GM19438 (cell line): ENCODE measurements around the gene TST.
A peak's percentile ranks its signal among the peaks of the same experiment; 100 is the strongest.

Experiments used
- ATAC-seq: cut with Tn5 transposase; IDR thresholded peaks from one replicate; pipeline ENCODE4 v1.9.1; 2021; ENCODE audit warnings: low read depth; ENCODE audit not compliant: unreplicated experiment

The TST gene

GRCh38 chr22:37054056-37054395, 34.8 kb upstream of the TST start:
- no peak for ATAC-seq

DNA sequence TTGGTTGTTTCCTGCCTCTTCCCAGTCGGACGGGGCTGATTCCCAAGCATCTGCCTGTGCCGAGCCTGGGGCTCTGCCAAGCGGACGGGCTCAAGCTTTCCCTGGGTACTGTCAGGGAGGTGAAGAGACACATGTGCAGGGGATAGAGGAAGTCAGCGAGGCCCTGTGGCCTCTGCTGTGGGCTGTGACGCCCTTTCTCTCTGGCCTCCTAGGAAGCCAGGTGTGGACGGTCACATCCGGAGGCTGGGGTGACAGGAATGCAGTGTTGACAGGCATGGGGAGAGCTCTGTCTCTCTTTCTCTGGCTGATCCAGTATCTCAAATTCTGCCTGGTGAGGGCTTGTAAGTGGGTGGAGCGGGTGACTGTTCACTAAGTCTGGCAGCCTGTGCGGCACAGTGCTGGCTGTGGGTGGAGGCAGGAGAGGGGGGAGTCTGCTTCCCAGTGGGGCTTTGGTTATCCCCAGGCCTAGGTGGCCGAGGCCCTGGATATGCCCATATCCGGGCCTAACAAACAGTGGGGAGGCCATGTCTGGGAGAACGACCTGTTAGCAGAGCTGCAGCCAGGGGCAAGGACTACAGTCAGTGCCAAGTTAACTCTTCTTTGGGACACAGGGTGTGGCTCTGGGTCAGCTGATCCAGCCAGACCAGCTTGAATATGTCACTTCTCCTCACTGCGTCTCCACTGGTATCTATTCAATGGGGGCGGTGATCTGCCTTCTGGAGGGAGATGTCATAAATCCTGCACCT, 34.2 kb upstream of the TST start:
- no peak for ATAC-seq

DNA sequence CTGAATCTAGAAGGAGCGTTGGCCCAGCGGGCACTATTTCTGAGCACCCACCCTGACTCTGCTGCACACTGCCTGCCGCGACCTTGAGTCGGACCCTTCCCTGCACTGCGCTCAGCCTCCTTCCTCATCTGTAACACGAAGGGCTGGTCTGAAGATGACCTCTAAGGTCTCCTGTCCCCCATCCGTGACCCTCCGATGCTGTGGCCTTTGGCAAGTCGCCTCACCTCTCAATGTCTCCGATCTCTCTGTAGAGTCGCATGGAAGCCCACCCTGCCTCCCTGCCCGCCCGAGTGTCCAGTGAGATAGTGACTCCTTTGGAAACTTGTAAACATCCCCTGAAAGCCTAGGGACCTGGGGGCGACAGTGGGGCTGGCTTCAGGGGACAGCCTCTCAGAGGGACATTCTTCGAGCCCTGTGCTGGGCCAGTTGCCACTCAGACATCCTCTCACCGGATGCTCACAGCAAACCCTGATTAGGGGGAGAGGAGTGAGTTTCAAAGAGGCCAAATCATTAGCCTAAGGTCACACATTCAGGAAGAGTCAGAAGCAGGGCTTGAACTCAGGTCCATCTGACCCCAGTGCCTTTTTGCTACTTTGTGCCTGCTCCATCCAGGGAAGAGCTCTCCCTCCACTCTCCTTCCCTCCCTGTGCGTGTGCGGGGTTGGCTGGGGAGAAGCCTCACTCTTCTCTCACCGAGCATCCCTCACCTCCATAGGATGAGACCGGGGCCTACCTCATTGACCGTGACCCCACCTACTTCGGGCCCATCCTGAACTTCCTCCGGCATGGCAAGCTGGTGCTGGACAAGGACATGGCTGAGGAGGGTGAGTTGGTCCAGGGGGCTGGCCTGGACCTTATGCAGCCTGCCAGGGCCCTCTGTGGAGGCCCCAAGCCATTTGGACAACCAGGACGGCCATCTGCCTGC, 33.4 kb upstream of the TST start:
- ATAC-seq: no peak

DNA sequence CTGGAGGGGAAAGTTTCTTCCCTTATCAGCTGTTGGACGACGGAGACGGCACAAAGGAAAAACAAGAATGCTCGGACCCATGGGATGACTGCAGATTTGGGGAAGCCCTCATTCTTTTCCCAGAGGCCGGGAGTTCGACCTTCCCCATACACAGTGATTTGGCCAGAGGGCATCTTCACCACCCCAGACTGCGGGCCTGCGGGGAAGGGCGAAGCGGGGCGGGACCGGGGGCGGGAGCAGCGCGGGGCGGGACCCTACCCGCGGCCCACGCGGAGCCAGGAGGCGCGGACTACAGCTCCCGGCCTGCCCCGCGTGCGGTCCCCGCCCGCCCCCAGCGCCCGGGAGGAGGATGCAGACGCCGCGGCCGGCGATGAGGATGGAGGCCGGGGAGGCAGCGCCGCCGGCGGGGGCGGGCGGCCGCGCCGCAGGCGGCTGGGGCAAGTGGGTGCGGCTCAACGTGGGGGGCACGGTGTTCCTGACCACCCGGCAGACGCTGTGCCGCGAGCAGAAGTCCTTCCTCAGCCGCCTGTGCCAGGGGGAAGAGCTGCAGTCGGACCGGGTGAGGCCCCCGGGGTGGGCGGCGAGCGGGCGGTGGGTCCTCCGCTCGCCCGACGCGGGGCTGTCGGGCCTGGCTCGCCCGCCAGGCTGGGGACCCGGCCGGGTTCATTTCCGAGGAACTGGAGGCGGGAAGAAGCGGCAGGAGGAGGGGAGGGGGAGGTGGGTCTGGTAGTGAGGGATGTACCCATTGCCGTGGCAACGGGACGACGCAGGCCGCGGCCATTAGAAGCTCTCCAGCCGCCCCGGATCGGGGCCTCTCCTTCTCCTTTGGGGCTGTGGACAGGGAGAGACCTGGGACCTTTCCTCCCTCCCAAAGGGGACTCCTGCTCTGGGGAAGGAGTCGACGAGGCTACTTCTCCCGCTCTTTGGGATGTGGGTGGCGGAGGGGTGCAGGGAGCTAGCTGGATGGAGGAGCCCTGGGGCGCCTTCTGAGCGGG, 32.4 kb upstream of the TST start, which contains the start of gene KCTD17:
Gene KCTD17, plus strand, starts transcription at position 352 of the 995 bp plus-strand sequence. Its CDS starts 19 bp downstream, at position 371.
- ATAC-seq: peak; percentile 78

- ATAC-seq: no peak
These were observed 31.7 kb upstream of the TST start for GRCh38 chr22:37050913-37051312.

GRCh38 chr22:37049224-37049623, 30.0 kb upstream of the TST start:
- ATAC-seq: no peak

GRCh38 chr22:37048133-37048532, 28.9 kb upstream of the TST start:
- ATAC-seq: no peak

GRCh38 chr22:37047006-37047405, 27.8 kb upstream of the TST start:
- no peak for ATAC-seq

- ATAC-seq: no peak
These were observed 27.3 kb upstream of the TST start for GRCh38 chr22:37046589-37046988.

DNA sequence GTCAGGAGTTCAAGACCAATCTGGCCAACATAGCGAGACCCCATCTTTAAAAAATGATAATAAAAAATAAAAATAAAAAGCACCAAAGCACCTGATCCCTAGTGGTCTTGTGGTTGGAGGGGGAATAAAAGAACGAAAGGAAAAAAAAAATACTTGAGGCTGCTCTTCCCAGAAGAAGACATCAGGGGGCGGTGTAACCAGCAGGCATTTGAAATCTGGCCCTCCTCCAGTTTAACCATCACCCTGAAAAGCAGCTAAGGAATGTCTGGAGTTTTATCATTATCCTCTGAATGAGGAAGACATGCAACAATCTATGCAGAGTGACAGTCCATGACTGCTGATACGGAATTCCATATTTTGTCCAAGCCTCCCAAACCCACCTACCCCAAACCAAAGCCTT, 26.7 kb upstream of the TST start:
- ATAC-seq: no peak

DNA sequence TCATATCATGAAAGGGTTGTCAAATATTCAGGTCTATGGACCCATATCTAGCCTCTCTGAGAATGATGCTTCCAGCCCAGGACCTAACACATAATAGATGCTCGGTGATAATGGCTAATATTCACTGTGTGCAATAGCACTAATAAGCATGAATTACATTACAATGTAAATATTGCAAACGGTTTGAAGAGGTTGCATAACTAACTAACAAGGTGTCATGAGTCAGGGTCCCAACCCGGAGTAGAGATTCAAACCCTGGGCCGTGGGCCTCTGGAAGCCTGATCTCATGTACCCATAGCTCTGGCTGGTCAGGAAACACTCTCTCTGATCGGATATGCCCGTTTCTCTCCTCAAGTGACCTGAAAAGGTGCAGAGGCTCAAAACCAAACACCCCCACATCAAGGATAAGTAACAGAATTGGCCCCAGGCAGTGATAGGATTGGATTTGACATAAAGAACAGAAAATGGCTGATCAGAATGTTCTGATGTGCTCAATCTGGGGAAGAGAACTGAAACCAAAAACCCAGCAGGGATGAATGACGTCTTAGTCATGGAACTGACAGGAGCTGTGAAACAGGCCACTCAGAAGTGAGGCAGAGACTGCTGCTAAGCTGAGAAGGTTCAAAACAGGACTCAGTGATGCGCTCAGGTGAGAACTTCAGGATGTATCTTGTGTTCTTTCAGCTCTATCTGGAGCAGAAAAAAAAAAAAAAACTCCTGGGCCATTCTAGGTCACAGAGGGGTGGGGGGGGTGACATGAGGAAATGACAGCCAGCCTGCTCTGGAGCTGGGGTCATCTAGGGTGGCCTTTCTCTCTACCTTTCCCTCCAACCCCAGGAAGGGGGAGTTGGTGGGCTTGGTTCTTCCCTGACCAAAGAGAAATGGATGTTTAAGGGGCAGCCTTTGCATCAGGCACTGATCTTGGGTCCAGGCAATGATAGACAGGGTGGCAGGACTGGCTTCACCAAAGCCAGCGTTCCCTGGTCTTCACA, 25.7 kb upstream of the TST start:
- no peak for ATAC-seq

DNA sequence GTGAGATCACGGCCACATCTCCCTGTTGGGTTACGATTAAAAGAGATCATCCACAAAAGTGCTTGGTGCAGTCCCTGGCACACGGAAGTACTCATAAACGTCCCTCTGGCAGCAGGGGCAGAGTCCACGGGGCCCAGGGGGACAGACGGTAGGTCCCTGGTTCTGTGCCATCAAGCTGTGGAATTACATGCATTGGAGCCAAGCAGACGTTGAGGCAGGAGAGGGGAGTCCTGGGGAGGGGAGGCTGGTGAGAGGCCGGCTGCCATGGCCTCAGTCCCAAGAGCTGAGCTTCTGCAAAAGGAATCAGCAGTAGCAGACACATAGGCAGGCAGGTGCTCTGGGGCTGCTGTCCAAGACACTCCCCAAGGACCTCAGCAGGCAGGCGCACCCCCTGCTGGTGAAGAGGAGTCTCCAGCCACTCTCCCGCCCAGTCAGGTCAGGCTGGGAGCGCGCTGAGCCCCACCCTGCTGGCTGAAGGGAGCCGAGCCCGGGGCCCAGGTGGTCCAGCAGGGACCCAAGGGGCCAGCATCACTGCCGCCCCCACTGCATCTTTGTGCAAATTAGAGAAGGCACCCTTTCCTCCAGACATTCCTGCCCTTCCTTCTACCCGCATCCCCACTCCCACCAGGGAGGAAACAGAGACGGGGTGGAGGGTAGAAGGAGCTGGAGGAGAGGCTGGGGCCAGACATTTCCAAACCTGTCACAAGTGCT, 24.7 kb upstream of the TST start:
- ATAC-seq: no peak

GRCh38 chr22:37043209-37043827, 24.1 kb upstream of the TST start:
- ATAC-seq: no peak

GRCh38 chr22:37039466-37039865, 20.2 kb upstream of the TST start:
- ATAC-seq: no peak

DNA sequence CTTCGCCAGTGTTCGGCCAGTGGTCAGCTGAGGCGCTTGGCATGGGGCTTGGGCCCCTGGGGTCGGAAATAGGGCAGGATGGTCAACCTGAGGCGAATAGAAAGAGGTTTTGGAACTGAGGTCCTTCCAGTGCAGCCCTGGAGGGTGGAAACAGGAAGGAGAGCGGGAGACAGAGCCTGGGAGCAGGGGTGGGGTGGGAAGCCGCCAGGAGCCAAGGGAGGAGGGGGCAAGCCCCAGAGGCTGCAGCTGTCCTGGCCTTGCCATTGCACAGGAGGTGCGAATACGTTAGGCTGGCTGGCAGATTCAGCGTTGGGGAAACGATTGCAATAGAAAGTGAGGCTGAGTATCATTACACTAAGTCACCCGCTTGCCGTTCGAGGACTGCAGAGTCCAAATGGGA, 18.4 kb upstream of the TST start:
- ATAC-seq: no peak

- no peak for ATAC-seq
These were observed 17.6 kb upstream of the TST start for GRCh38 chr22:37036655-37037377.

- no peak for ATAC-seq
These were observed 14.6 kb upstream of the TST start for GRCh38 chr22:37033605-37034430.
